ENCODE data around the gene DOK3. TPM values are rescaled to one million over a fixed set of nuclear protein-coding genes. Genes with fewer than 3 reads are reported as not detected.
"Not testable (repeated sequence)": the region's sequence is repeated elsewhere in the genome, so short reads cannot be mapped to it uniquely, and the experiment has no call there.

The DOK3 gene
- polyA plus RNA-seq, 4 donors = 3.6 to 8.7 (median 5.2) TPM

- no peak for DNase-seq (ENCODE audit: low read depth in 4 of 4, low spot score in 2 of 4)
These were observed 20.4 kb downstream of the DOK3 start for GRCh38 chr5:177489119-177489716.

GRCh38 chr5:177487975-177488374 lies 21.7 kb downstream of the DOK3 start:
- no peak for DNase-seq (ENCODE audit: low read depth in 4 of 4, low spot score in 2 of 4)

GRCh38 chr5:177487144-177487543 lies 22.5 kb downstream of the DOK3 start:
- no peak for DNase-seq (ENCODE audit: low read depth in 4 of 4, low spot score in 2 of 4)

GRCh38 chr5:177486256-177486655 lies 23.4 kb downstream of the DOK3 start:
- no peak for DNase-seq (ENCODE audit: low read depth in 4 of 4, low spot score in 2 of 4)

GRCh38 chr5:177485753-177486152 lies 23.9 kb downstream of the DOK3 start:
- not testable (repeated sequence) for DNase-seq (ENCODE audit: low read depth in 4 of 4, low spot score in 2 of 4)

GRCh38 chr5:177484902-177485549 lies 24.6 kb downstream of the DOK3 start:
- DNase-seq (ENCODE audit: low read depth in 4 of 4, low spot score in 2 of 4) = no peak

- no peak for DNase-seq (ENCODE audit: low read depth in 4 of 4, low spot score in 2 of 4)
These were observed 25.4 kb downstream of the DOK3 start for GRCh38 chr5:177483994-177484901.

- DNase-seq (ENCODE audit: low read depth in 4 of 4, low spot score in 2 of 4) = no peak
These were observed 26.6 kb downstream of the DOK3 start for GRCh38 chr5:177483042-177483441.

- no peak for DNase-seq (ENCODE audit: low read depth in 4 of 4, low spot score in 2 of 4)
These were observed 27.2 kb downstream of the DOK3 start for GRCh38 chr5:177482359-177482795.

GRCh38 chr5:177479774-177480173 lies 29.9 kb downstream of the DOK3 start:
- DNase-seq (ENCODE audit: low read depth in 4 of 4, low spot score in 2 of 4) = no peak

- DNase-seq (ENCODE audit: low read depth in 4 of 4, low spot score in 2 of 4) = no peak
These were observed 30.6 kb downstream of the DOK3 start for GRCh38 chr5:177478711-177479646.

- DNase-seq (ENCODE audit: low read depth in 4 of 4, low spot score in 2 of 4) = no peak
These were observed 31.7 kb downstream of the DOK3 start for GRCh38 chr5:177477701-177478477.

- DNase-seq (ENCODE audit: low read depth in 4 of 4, low spot score in 2 of 4) = no peak
These were observed 32.9 kb downstream of the DOK3 start for GRCh38 chr5:177476531-177477233.

GRCh38 chr5:177475563-177476427 lies 33.8 kb downstream of the DOK3 start:
- DNase-seq (ENCODE audit: low read depth in 4 of 4, low spot score in 2 of 4) = no peak

GRCh38 chr5:177474846-177475562 lies 34.6 kb downstream of the DOK3 start:
- no peak for DNase-seq (ENCODE audit: low read depth in 4 of 4, low spot score in 2 of 4)

GRCh38 chr5:177474002-177474476 lies 35.6 kb downstream of the DOK3 start:
- DNase-seq (ENCODE audit: low read depth in 4 of 4, low spot score in 2 of 4) = no peak

GRCh38 chr5:177473443-177474001 lies 36.1 kb downstream of the DOK3 start, which contains the start of gene DBN1:
DBN1 (minus strand) TSS chr5:177473634; CDS start chr5:177473521, 113 bp downstream.
- DNase-seq (ENCODE audit: low read depth in 4 of 4, low spot score in 2 of 4) = no peak

Measured in left renal cortex interstitium (tissue), 4 donors.